DND-41 (cell line): ENCODE results near the gene C6orf136.

ENCODE experiments used
- EZH2 ChIP-seq: IDR thresholded peaks from 3 replicates; pipeline ENCODE4 v1.6.1; 2012; ENCODE audit warnings: borderline replicate concordance, low read depth, mild to moderate bottlenecking, moderate library complexity, low read length, inconsistent platforms; ENCODE audit not compliant: severe bottlenecking
- TF ChIP-seq, protein P1 (sequence below): IDR thresholded peaks from 2 replicates; pipeline ENCODE4 v1.5.1; 2012; ENCODE audit warnings: borderline replicate concordance, low read length, moderate library complexity, mild to moderate bottlenecking; ENCODE audit not compliant: poor library complexity, severe bottlenecking; ENCODE audit errors: extremely low read depth

DNA sequence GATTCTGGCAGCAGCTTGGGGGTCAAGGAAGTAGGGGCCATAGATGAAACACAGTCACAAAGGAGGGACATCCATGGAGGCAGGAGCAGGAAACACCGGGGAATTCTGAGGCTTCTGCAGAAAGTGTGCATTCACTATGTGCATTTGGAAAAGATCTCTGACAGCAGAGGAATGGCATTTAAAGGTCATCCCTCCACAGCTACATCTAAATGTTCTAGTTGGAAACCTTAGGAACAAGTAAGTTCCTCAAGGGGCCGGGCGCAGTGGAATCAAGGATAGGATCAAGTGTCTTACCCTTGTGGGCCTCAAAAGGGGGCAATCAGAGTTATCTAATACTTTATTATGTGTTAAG, 8.8 kb downstream of the C6orf136 start:
- TF ChIP-seq, protein P1, sequence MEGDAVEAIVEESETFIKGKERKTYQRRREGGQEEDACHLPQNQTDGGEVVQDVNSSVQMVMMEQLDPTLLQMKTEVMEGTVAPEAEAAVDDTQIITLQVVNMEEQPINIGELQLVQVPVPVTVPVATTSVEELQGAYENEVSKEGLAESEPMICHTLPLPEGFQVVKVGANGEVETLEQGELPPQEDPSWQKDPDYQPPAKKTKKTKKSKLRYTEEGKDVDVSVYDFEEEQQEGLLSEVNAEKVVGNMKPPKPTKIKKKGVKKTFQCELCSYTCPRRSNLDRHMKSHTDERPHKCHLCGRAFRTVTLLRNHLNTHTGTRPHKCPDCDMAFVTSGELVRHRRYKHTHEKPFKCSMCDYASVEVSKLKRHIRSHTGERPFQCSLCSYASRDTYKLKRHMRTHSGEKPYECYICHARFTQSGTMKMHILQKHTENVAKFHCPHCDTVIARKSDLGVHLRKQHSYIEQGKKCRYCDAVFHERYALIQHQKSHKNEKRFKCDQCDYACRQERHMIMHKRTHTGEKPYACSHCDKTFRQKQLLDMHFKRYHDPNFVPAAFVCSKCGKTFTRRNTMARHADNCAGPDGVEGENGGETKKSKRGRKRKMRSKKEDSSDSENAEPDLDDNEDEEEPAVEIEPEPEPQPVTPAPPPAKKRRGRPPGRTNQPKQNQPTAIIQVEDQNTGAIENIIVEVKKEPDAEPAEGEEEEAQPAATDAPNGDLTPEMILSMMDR = no peak
- no peak for TF ChIP-seq EZH2
